ENCODE results near the gene IGF2BP3.

DNA sequence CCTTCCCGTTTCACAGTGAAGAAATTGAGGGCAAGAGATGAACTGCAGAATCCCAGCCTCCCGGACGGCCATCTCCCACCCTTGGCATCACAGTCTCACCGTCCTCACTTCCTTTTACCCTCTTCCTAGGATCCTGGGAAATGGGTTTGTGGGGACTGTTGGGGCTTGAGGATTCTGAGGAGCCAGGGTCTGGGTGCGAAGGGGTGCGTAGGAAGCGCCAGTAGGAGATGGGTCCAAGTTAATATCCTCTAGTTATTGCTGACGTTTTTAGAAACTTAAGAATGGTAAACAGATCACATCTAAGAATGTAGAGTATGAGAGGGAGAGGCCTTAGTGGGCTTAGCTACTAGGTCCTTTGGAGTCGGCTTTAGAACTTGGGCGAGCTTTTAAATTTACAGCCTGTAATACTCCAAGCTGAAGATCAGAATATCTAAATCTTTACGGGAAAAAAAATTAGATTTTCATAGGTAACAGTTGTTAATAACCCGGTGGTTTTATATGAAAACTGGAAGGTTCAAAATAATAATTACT lies 170.5 kb downstream of the IGF2BP3 start:
- TF ChIP-seq, protein P1, sequence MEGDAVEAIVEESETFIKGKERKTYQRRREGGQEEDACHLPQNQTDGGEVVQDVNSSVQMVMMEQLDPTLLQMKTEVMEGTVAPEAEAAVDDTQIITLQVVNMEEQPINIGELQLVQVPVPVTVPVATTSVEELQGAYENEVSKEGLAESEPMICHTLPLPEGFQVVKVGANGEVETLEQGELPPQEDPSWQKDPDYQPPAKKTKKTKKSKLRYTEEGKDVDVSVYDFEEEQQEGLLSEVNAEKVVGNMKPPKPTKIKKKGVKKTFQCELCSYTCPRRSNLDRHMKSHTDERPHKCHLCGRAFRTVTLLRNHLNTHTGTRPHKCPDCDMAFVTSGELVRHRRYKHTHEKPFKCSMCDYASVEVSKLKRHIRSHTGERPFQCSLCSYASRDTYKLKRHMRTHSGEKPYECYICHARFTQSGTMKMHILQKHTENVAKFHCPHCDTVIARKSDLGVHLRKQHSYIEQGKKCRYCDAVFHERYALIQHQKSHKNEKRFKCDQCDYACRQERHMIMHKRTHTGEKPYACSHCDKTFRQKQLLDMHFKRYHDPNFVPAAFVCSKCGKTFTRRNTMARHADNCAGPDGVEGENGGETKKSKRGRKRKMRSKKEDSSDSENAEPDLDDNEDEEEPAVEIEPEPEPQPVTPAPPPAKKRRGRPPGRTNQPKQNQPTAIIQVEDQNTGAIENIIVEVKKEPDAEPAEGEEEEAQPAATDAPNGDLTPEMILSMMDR (IDR thresholded peaks at IDR 0.05) = no peak
- TF ChIP-seq POLR2A (IDR thresholded peaks at IDR 0.05) = no peak
